Measurements from ENCODE around the gene ANKRD53. TPM values are rescaled to one million over a fixed set of nuclear protein-coding genes. Genes with fewer than 3 reads are reported as not detected.

Gene ANKRD53
- polyA plus RNA-seq, 1 of the 3 experiments (the other 2 are of a cell fraction) = 0.58 TPM

GRCh38 chr2:71000780-71001591 is 22.6 kb downstream of the ANKRD53 start:
- no peak overlapping the region for H3K27ac ChIP-seq (ENCODE audit: low read depth in 2 of 2, low read length in 1 of 2)
- POLR2A ChIA-PET = interaction anchor here (0.7 to 1.6 kb wide), 2 partner anchors 67 to 659 kb away, joined by 3 to 8 read pairs; partner anchors contain the start of gene NAGK
- H4K20me1 ChIP-seq (ENCODE audit: insufficient read depth) = no peaks in the 10 kb centered on the region
- WGBS (ENCODE audit: low lambda C conversion rate) = 13% methylated on average over 11 of the region's 21 CpGs
- H3K27me3 ChIP-seq (ENCODE audit: insufficient read depth) = no peaks in the 10 kb centered on the region; the same call in 1 of the 2 replicates
- H3K36me3 ChIP-seq (replicated peaks in 1 of 2; ENCODE audit: control insufficient read depth in 1 of 2, insufficient read depth in 2 of 2, low read length in 1 of 2) = no peaks in the 10 kb centered on the region
- H3K4me2 ChIP-seq = peak overlapping the region; percentile 58; the same call in 1 of the 2 replicates
- no peaks in the 10 kb centered on the region for H3F3A ChIP-seq (replicated peaks; ENCODE audit: insufficient read depth)
- H3K4me3 ChIP-seq (ENCODE audit: low read depth in 2 of 2, low read length in 1 of 2) = peak overlapping the region; percentile 26 to 34; a peak in 3 of 4 replicates
- no peaks in the 10 kb centered on the region for H3K79me2 ChIP-seq (ENCODE audit: insufficient read depth)
- CTCF ChIA-PET = interaction anchor here (0.6 to 2.2 kb wide), 22 partner anchors 8 to 223 kb away, joined by 3 to 15 read pairs (median 4); partner anchors contain the start of genes MCEE and NAGK
- TF ChIP-seq SMC3 (IDR thresholded peaks at IDR 0.05; ENCODE audit: low read depth, low read length) (peak; percentile 49), GABPA (IDR thresholded peaks at IDR 0.05; ENCODE audit: low read depth) (peak; percentile 74), CTCF (IDR thresholded peaks at IDR 0.05) (peak; percentile 96), RCOR1 (IDR thresholded peaks at IDR 0.05; ENCODE audit: low read length) (peak; percentile 34; the same call in 1 of the 2 replicates), MEF2A (IDR thresholded peaks at IDR 0.05; ENCODE audit: borderline replicate concordance, low read depth) (no peak), EZH2phosphoT487 (IDR thresholded peaks at IDR 0.05; ENCODE audit: borderline replicate concordance, low read depth) (no peak), RAD21 (IDR thresholded peaks at IDR 0.05; ENCODE audit: low read length) (peak; percentile 53), ELF1 (IDR thresholded peaks at IDR 0.05) (peak; percentile 30; the same call in 1 of the 2 replicates), CHD2 (IDR thresholded peaks at IDR 0.05; ENCODE audit: low read length, partially characterized antibody) (no peak)
- no peak overlapping the region for H3K9ac ChIP-seq
- H3K4me1 ChIP-seq (ENCODE audit: control insufficient read depth in 1 of 2, insufficient read depth in 2 of 2, low read depth in 1 of 2, low read length in 1 of 2) = peaks cover 0 to 3% of the 10 kb centered on the region in 2 experiments; a peak in 1 of 4 replicates
- peak; percentile 82 for DNase-seq
- H2AFZ ChIP-seq (ENCODE audit: low read depth) = peak overlapping the region; percentile 95
- no peaks in the 10 kb centered on the region for H3K9me3 ChIP-seq
- H3K9me2 ChIP-seq = no peaks in the 10 kb centered on the region

DNA sequence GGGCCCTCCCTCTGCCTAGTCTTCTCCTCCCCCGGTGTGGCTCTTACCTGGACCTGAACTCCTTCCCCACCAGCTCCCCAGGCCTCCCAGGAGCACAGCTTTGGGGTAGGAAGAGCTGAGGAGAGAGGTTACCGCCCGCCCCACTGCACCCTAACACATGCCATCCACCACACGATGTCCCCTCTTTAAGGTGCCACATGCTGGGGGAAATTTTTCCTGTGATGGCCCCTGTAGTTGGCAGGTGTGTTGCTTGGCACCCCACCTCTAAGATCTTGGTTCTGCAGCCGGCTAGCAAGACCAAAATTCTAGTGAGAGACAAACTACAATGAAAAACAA is 23.1 kb downstream of the ANKRD53 start:
- CTCF ChIA-PET = interaction anchor here (0.6 to 2.2 kb wide), 23 partner anchors 8 to 222 kb away, joined by 3 to 15 read pairs (median 4); partner anchors contain the start of genes ANKRD53, MCEE and NAGK
- 57% methylated on average over 5 of the region's 5 CpGs for WGBS (ENCODE audit: low lambda C conversion rate)

More for the DNA sequence above, 23.1 kb downstream of the ANKRD53 start:
- Histone ChIP-seq H3K27ac (ENCODE audit: low read depth in 2 of 2, low read length in 1 of 2) (no peak overlapping the region), H3K4me1 (ENCODE audit: control insufficient read depth in 1 of 2, insufficient read depth in 2 of 2, low read depth in 1 of 2, low read length in 1 of 2) (peaks cover 0 to 3% of the 10 kb centered on the region in 2 experiments; a peak in 1 of 4 replicates), H3K4me3 (ENCODE audit: low read depth in 2 of 2, low read length in 1 of 2) (no peak overlapping the region), H3K9me3 (no peaks in the 10 kb centered on the region), H4K20me1 (ENCODE audit: insufficient read depth) (no peaks in the 10 kb centered on the region), H3K9me2 (no peaks in the 10 kb centered on the region), H2AFZ (ENCODE audit: low read depth) (no peak overlapping the region), H3K79me2 (ENCODE audit: insufficient read depth) (no peaks in the 10 kb centered on the region), H3F3A (replicated peaks; ENCODE audit: insufficient read depth) (no peaks in the 10 kb centered on the region), H3K4me2 (no peak overlapping the region), H3K27me3 (ENCODE audit: insufficient read depth) (no peaks in the 10 kb centered on the region; the same call in 1 of the 2 replicates), H3K36me3 (replicated peaks in 1 of 2; ENCODE audit: control insufficient read depth in 1 of 2, insufficient read depth in 2 of 2, low read length in 1 of 2) (no peaks in the 10 kb centered on the region), H3K9ac (no peak overlapping the region)
- peak; percentile 6 for DNase-seq
- POLR2A ChIA-PET = interaction anchor here (0.7 to 1.6 kb wide), 2 partner anchors 67 to 660 kb away, joined by 3 to 8 read pairs; partner anchors contain the start of gene NAGK
- TF ChIP-seq TAF1 (IDR thresholded peaks at IDR 0.05; ENCODE audit: borderline replicate concordance, low read depth, low read length) = no peak
- TF ChIP-seq ELF1 (IDR thresholded peaks at IDR 0.05) = no peak
- TF ChIP-seq IRF3 (IDR thresholded peaks at IDR 0.05; ENCODE audit: low read depth, low read length) = no peak
- TF ChIP-seq, protein P1, sequence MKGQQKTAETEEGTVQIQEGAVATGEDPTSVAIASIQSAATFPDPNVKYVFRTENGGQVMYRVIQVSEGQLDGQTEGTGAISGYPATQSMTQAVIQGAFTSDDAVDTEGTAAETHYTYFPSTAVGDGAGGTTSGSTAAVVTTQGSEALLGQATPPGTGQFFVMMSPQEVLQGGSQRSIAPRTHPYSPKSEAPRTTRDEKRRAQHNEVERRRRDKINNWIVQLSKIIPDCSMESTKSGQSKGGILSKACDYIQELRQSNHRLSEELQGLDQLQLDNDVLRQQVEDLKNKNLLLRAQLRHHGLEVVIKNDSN (IDR thresholded peaks at IDR 0.05; ENCODE audit: borderline replicate concordance, low read depth) = no peak
- no peak for TF ChIP-seq NRF1 (IDR thresholded peaks at IDR 0.05; ENCODE audit: low read depth, low read length)
- TF ChIP-seq MXI1 (IDR thresholded peaks at IDR 0.05; ENCODE audit: low read depth, low read length) = no peak
- no peak for TF ChIP-seq RAD21 (IDR thresholded peaks at IDR 0.05; ENCODE audit: low read length)
- TF ChIP-seq RXRA (IDR thresholded peaks at IDR 0.05; ENCODE audit: borderline replicate concordance, low read depth) = no peak
- no peak for TF ChIP-seq EZH2phosphoT487 (IDR thresholded peaks at IDR 0.05; ENCODE audit: borderline replicate concordance, low read depth)
- no peak for TF ChIP-seq TEAD4 (IDR thresholded peaks at IDR 0.05; ENCODE audit: borderline replicate concordance, insufficient read depth)
- TF ChIP-seq RCOR1 (IDR thresholded peaks at IDR 0.05; ENCODE audit: low read length) = no peak
- TF ChIP-seq FOXJ3 (CRISPR knock-in tag; IDR thresholded peaks at IDR 0.05) = no peak
- TF ChIP-seq JUND (IDR thresholded peaks at IDR 0.05) = no peak
- no peak for TF ChIP-seq SMC3 (IDR thresholded peaks at IDR 0.05; ENCODE audit: low read depth, low read length)
